ENCODE data around the gene LRIT1. TPM values are rescaled to one million over a fixed set of nuclear protein-coding genes. Genes with fewer than 3 reads are reported as not detected.
A peak's percentile ranks its signal among the peaks of the same experiment; 100 is the strongest.

LRIT1 gene
- total and polyA plus RNA-seq, 3 donors from 2014 or later: 4.0 to 12.8 (median 6.6) TPM

DNA sequence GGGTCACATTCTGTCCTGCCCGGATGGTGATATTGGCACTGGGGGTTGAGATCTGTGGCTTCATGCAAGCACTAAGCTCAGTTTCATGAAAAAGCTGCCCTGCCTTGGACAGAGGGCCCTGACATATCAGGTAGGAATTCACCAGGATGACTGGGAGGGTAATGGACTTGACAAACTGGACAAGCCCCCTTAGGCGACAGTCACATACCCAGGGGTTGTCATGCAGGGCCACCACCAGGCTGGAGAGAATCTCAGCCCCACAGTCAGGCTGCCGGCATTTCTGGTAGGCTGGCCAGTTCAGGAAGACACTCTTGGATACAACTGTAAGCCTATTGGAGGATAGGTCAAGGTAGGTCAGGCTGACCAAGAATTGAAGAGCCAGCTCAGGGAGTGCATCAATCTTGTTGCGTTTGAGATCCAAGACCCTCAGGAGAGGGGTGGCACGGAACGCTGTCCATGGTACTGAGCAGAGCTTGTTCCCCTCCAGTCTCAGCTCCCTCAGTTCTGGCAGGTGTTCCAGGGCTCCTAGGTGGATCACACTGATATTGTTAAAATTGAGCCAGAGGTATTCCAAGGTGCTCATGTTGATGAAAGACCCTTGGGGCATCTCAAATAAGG is 16.8 kb downstream of the LRIT1 start:
- intact Hi-C loops (cut with DNase I; ENCODE audit: low total_unique reads): no loop called here
- no peak overlapping the region for H3K4me3 ChIP-seq
- WGBS, 2 donors: 50 to 56% methylated on average over 6 of the region's 6 CpGs

DNA sequence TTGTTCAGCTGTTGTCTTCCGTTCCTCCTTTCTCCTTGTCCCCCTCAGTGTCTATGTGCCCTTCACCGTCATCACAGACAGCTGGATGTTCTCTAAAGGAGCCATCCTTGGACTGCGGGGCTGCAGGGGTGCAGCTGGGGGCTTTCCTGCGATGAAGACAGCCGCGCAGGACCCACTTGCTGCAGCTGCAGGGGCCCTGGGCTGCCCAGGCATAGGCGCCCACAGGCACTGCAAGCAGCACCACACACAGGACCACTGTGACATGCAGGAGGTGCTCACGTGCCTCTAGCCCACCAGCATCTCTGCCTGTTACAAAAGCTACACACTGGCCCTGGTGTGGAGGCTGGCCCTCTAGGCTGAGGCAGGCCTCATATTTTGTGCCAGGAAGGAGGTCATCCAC is 19.4 kb downstream of the LRIT1 start:
- WGBS, 2 donors: 76 to 91% methylated on average over 6 to 7 of the region's 8 CpGs
- H3K4me3 ChIP-seq: no peak overlapping the region
- no peak overlapping the region for H3K27ac ChIP-seq
- H3K27me3 ChIP-seq: no peaks in the 10 kb centered on the region
- no peaks in the 10 kb centered on the region for H3K4me1 ChIP-seq
- TF ChIP-seq, protein P1, sequence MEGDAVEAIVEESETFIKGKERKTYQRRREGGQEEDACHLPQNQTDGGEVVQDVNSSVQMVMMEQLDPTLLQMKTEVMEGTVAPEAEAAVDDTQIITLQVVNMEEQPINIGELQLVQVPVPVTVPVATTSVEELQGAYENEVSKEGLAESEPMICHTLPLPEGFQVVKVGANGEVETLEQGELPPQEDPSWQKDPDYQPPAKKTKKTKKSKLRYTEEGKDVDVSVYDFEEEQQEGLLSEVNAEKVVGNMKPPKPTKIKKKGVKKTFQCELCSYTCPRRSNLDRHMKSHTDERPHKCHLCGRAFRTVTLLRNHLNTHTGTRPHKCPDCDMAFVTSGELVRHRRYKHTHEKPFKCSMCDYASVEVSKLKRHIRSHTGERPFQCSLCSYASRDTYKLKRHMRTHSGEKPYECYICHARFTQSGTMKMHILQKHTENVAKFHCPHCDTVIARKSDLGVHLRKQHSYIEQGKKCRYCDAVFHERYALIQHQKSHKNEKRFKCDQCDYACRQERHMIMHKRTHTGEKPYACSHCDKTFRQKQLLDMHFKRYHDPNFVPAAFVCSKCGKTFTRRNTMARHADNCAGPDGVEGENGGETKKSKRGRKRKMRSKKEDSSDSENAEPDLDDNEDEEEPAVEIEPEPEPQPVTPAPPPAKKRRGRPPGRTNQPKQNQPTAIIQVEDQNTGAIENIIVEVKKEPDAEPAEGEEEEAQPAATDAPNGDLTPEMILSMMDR (IDR thresholded peaks at IDR 0.05): no peak
- TF ChIP-seq POLR2A (IDR thresholded peaks at IDR 0.05): no peak
- no peak for DNase-seq
- intact Hi-C loops (cut with DNase I; ENCODE audit: low total_unique reads): no loop called here
- H3K36me3 ChIP-seq (ENCODE audit: low read depth, missing control alignments): no peaks in the 10 kb centered on the region
- H3K9me3 ChIP-seq: no peaks in the 10 kb centered on the region

More for the DNA sequence above, 16.8 kb downstream of the LRIT1 start:
- H3K9me3 ChIP-seq: no peaks in the 10 kb centered on the region
- H3K4me1 ChIP-seq: no peaks in the 10 kb centered on the region
- no peak for DNase-seq
- TF ChIP-seq POLR2A (IDR thresholded peaks at IDR 0.05): no peak
- TF ChIP-seq, protein P1 (IDR thresholded peaks at IDR 0.05): no peak
- H3K36me3 ChIP-seq (ENCODE audit: low read depth, missing control alignments): no peaks in the 10 kb centered on the region
- H3K27ac ChIP-seq: no peak overlapping the region
- H3K27me3 ChIP-seq: no peaks in the 10 kb centered on the region

DNA sequence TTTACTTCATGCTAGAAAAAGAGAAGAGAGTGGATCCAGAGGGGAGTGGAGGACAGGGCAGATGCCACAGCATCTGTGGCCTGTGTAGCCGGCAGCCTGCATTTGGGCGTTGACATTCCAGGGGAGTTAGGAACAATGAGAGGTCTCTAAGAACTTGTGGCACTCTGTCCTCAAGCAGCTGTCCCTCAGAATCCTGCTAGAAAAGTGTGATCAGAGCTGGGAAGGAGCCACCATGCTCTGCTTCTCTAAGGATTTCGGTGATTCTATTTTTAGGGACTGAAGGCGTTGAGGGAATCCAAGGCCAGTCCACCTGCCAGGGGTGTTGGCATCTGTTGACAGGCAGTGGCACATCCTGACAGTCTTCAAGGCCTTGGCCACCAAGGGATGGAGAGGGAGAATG is 23.6 kb downstream of the LRIT1 start:
- Histone ChIP-seq H3K9me3 (no peaks in the 10 kb centered on the region), H3K27ac (no peak overlapping the region), H3K36me3 (ENCODE audit: low read depth, missing control alignments) (no peaks in the 10 kb centered on the region), H3K4me1 (no peaks in the 10 kb centered on the region), H3K4me3 (no peak overlapping the region), H3K27me3 (no peaks in the 10 kb centered on the region)
- WGBS, 2 donors: 91 to 92% methylated on average over 4 of the region's 4 CpGs
- TF ChIP-seq, protein P1 (IDR thresholded peaks at IDR 0.05): no peak
- TF ChIP-seq POLR2A (IDR thresholded peaks at IDR 0.05): no peak
- no peak for DNase-seq
- intact Hi-C loops (cut with DNase I; ENCODE audit: low total_unique reads): no loop called here

DNA sequence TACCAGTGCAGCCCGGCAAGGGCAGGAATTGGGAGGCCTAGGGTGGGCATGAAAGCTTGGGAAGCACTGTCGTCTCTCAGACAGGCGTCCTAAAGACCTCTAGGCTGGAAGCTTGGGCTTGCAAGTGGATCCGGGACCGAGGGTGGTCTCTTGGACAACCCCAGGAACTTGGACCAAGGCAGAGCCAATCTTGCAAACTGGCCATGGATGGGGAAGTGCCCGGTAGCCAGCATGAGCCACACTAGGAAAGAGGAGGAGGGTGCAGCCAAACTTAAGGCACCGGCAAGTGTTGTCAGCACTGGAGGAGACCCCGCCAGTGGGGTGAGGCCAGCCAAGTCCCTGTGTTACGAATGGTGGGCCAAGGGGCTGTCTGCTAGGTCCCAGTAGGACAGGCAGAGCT is 24.5 kb downstream of the LRIT1 start:
- 88 to 96% methylated on average over 8 to 9 of the region's 9 CpGs for WGBS, 2 donors
- H3K4me1 ChIP-seq: no peaks in the 10 kb centered on the region
- no peaks in the 10 kb centered on the region for H3K9me3 ChIP-seq
- H3K27ac ChIP-seq: no peak overlapping the region
- no peaks in the 10 kb centered on the region for H3K27me3 ChIP-seq
- no peak for DNase-seq
- TF ChIP-seq, protein P1 (IDR thresholded peaks at IDR 0.05): no peak
- no peak for TF ChIP-seq POLR2A (IDR thresholded peaks at IDR 0.05)
- no peak overlapping the region for H3K4me3 ChIP-seq
- intact Hi-C loops (cut with DNase I; ENCODE audit: low total_unique reads): no loop called here
- H3K36me3 ChIP-seq (ENCODE audit: low read depth, missing control alignments): no peaks in the 10 kb centered on the region

DNA sequence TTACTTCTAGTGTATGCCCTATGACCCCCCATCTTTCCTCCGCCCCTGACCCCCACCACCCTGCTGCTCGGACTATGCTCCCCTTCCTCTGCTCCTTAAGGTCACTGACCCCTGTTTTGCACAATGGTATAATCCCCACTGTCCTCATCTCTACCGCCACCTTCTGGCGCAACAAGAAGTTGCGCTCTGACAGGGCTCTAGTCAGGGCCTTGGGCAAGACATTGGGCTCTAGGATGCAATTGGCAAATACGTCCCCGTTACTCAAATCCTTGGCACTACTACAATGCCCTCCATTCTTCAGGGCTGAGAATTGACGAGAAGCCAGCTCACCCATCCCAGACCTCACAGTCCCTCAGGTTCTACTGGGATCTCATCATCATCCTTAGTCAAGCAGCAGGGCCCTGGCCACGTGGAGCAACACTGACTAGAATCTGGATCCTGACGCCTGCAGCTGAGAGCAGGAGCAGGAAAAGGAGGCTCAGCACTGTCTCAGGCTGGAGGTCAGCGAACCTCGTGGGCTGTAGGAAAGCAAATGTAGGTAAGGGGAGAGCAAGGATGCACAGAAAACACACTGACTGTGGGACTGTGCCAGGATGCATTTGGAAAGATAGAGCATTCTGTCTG is 26.6 kb downstream of the LRIT1 start:
- 40 to 44% methylated on average over 12 of the region's 12 CpGs for WGBS, 2 donors

More for the DNA sequence above, 26.6 kb downstream of the LRIT1 start:
- Histone ChIP-seq H3K27ac (no peak overlapping the region), H3K4me1 (no peaks in the 10 kb centered on the region), H3K36me3 (ENCODE audit: low read depth, missing control alignments) (no peaks in the 10 kb centered on the region), H3K4me3 (peak overlapping the region; percentile 18 to 39), H3K27me3 (no peaks in the 10 kb centered on the region), H3K9me3 (no peaks in the 10 kb centered on the region)
- intact Hi-C loops (cut with DNase I; ENCODE audit: low total_unique reads): no loop called here
- DNase-seq: peak; percentile 52
- TF ChIP-seq, protein P1 (IDR thresholded peaks at IDR 0.05): peak in 1 of 3 experiments; percentile 10
- no peak for TF ChIP-seq POLR2A (IDR thresholded peaks at IDR 0.05)
